Iris pigment epithelial cell (primary cell): ENCODE data around the gene OR2L8.

Experiments used
- DNase-seq: peaks from one replicate; pipeline ENCODE4 v3.0.0-alpha.2; 2011; ENCODE audit warnings: low read depth

Gene OR2L8

GRCh38 chr1:247948558-247948957 lies at the start of gene OR2L8:
Gene OR2L8, plus strand, starts transcription at chr1:247948858. Its CDS starts 0 bp downstream, at chr1:247948858.
- no peak for DNase-seq

DNA sequence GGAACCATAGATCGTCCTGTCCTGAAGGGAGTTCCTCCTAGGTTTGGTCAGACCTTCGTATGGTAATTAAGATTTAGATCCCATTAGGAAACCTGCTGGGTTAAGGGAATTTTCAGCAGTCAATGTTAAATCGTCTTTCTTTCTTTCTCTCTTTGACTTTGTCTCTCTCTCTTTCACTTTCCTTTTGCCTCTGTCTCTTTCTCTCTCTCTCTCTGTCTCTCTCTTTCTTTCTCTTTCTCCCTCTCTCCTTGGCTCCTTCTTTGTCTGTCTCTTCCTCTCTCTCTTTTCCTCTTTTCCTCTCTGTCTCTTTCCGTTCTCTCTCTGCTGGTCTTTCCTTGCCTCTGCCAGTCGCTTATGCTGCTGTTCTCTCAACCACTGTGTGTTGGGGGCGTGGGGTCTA lies 44.5 kb upstream of the OR2L8 start:
- DNase-seq: no peak

- DNase-seq: no peak
These were observed 43.5 kb upstream of the OR2L8 start for GRCh38 chr1:247905181-247905580.

DNA sequence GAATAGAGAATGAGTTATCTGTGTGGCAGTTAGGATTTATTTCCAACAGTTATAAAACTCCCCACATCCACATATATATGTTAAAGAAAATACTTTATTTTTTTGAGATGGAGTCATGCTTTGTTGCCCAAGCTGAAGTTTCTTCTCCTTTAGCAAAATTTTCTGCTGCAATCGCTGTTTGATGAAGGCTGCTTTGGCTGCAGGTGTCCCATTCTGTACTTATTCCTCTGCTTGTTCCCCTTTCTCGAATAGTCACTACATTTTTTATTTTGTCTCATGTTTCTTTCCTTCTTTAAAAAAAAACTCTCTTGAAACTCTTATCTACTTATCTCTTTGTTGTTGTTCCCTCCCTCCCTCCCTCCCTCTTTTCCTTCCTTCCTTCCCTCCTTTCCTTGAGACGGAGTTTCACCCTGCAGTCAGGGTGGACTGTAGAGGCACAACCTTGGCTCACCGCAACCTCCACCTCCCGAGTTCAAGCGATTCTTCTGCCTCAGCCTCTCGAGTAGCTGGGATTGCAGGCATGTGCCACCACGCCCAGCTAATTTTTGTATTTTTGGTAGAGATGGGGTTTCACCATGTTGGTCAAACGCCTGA lies 42.7 kb upstream of the OR2L8 start:
- DNase-seq: no peak

- DNase-seq: peak; percentile 49
These were observed 42.1 kb upstream of the OR2L8 start for GRCh38 chr1:247906504-247907047.

- DNase-seq: no peak
These were observed 39.9 kb upstream of the OR2L8 start for GRCh38 chr1:247908766-247909165.

DNA sequence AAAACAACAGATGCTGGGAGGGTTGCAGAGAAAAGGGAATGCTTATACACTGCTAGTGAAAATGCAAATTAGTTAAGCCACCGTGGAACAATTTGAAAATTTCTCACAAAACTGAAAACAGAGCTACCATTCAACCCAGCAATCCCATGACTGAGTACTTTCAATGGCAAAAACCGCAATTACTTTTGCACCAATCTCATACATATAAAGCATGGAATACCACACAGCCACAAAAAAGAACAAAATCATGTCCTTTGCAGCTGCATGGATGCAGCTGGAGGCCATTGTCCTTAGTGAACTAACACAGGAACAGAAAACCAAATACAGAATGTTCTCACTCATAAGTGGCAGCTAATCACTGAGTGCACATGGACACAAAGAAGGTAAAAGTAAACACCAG lies 34.9 kb upstream of the OR2L8 start:
- no peak for DNase-seq

DNA sequence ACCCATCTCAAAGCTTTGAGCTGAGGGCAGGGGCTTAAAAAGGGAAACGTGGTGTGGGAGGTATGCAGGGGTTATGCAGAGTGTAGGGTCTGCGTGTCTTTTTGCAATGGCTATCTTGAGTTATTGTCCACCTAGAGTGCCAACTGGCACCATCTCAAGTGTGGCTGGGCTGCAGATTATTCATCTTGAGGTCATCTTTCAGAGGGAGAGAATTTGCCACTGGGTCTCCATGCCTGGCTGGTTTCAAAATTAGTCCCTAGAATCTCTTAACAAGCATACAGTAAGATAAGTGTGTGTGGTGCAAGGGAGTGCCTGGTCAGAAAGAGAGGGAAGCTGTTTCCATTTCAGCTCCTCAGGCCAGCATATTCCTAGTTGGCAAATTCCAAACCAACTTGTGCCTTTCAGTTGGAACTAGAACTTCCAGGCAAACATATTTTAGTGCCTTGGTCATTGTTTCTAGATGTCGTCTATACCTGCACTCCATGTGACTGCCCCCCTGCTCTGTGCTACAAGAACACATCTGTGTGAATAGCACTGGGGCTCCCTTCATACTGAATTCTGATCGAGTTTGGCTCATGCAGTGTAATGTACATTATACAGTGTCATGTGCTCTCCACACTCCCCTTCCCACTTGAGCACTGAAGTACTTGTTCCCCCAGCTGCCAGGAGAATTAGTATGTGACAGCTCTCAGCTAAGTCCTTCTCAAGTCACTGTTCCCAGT lies 33.6 kb upstream of the OR2L8 start:
- no peak for DNase-seq

- no peak for DNase-seq
These were observed 28.7 kb upstream of the OR2L8 start, which contains the start of gene OR2T8 for GRCh38 chr1:247919952-247920351. Gene OR2T8, plus strand, starts transcription at chr1:247920252. Its CDS starts 766 bp downstream, at chr1:247921018.

DNA sequence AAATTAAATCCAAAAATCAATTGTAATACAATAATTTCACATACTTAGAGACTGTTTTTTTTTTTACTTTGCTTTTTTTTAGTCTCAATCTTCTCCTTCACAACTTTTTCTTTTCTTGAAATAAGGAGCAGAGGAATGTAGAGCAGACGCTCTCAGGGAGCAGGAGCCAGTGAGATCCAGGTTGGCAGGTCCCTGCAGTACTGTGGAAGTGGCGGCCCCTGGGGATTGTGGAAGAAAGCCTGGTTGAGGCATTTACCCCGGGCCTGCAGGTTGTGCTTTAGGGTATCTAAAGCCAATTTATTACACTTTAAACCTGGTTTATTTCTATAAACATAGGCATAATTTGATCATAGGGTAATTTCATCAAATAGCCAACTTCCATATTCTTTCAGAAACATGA lies 24.7 kb upstream of the OR2L8 start:
- no peak for DNase-seq

DNA sequence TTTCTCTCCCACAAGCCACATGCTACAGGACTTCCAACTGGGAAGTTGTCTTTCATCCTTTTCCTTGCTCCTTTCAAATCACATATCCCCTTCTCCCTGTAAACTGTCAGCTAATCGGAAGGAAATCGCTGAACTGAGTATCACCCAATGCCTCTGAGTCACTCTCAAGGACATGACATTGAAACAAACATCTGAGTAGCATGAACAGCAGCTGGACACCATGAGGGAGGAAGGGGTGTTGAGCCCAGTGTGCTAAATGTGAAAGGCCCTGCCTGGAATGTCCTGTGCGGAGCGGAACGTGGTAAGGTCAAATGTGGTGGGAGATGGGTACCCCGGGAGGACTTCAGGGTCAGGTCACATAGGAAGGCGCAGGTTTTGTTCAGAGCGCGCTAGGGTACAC lies 23.8 kb upstream of the OR2L8 start, which contains the start of gene OR2AJ1:
Gene OR2AJ1, plus strand, starts transcription at position 22 of the 400 bp plus-strand sequence. CDS start 8,880 bp downstream, outside the sequence.
- no peak for DNase-seq

DNA sequence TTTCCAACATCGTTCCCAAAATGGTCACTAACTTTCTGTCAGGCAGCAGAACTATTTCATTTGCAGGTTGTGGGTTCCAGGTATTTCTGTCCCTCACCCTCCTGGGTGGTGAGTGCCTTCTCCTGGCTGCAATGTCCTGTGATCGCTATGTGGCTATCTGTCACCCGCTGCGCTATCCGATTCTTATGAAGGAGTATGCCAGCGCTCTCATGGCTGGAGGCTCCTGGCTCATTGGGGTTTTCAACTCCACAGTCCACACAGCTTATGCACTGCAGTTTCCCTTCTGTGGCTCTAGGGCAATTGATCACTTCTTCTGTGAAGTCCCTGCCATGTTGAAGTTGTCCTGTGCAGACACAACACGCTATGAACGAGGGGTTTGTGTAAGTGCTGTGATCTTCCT lies 14.7 kb upstream of the OR2L8 start:
- DNase-seq: no peak

GRCh38 chr1:247935781-247936180 lies 12.9 kb upstream of the OR2L8 start:
- DNase-seq: no peak

DNA sequence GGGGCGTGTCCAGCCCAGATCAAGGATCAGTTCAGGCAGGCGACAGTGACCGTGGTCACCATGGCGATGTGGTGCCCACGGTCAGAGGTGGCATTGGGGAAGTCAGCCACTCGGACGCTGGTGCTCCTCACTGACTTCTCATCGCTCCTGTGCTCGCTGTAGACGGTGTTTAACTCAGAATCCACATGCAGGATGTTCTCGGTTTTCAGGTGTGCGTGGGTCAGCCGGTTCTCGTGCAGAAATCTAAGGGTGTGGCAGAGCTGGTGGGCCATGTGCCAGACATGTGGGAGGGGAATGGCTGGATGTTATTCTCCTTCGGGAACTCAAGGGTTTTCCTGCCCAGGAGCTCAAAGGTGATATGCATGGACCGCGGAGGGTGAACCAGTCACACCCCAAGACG lies 12.2 kb upstream of the OR2L8 start:
- DNase-seq: no peak

DNA sequence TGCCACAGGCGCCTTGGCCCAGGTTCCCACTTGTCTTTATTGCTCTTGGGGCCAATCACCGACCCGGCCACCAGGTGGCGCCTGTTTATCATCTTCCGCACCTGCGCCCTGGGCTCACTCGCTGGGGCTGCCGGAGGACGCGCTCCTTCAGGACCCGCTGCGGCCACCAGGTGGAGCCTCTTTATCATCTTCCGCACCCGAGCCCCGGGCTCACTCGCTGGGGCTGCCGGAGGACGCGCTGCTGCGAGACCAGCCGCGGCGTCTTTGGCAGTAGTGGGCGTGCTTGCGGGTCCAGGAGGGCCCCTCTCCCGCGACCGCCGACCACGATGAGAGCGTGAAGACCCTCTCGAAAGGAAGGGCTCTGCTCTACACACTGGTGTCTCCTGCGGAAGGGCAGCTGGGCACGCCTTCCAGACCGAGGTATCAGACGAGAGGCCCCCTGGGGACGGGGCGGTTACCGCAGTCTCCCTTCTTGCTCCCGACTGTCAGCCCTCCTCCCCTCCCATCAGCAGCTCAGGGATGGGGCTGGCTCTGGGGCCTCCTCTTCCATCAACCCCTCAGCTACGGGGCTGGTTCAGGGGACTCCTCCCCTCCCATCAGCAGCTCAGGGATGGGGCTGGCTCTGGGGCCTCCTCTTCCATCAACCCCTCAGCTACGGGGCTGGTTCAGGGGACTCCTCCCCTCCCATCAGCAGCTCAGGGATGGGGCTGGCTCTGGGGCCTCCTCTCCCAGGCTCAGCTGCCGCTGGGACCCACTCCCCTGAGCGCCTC lies 11.5 kb upstream of the OR2L8 start:
- peak; percentile 1 for DNase-seq

DNA sequence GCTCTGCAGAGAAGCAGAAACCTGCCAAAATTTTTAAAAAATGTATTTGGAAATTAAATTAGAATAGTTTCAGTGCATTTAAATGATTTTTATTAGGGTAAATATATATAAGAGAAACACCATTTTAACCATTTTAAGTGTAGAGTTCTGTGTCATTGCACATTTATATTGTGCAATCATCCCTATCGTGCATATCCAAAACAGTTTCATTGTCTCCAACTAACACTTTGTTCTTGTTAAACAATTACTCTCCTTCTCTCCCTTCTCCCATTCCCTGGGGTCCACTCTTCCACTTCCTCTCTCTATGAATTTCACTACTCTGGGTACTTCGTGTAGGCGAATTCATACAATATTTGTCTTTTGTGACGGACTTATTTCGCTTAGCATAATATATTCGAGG lies 6.0 kb upstream of the OR2L8 start:
- no peak for DNase-seq

- DNase-seq: no peak
These were observed 4.8 kb downstream of the OR2L8 start for GRCh38 chr1:247953408-247953807.

DNA sequence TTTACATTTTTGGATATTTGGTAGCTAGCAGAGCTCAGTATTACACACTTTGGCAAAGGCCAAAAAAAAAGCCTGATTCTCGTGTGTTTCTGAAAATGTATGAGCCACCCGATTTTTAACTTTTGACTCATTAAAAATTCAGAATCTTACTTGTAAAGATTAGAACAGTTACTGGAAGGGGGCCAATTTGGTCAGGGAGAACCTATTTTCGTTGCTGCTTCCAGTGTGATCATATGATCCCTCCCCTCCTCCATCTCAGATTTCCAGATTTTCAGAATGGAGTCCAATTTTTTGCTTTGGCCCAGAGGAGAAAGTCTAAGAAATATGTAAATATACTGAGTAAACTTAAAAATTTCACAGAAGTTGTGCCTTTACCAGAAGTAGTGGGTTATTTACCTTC lies 13.1 kb downstream of the OR2L8 start:
- no peak for DNase-seq

DNA sequence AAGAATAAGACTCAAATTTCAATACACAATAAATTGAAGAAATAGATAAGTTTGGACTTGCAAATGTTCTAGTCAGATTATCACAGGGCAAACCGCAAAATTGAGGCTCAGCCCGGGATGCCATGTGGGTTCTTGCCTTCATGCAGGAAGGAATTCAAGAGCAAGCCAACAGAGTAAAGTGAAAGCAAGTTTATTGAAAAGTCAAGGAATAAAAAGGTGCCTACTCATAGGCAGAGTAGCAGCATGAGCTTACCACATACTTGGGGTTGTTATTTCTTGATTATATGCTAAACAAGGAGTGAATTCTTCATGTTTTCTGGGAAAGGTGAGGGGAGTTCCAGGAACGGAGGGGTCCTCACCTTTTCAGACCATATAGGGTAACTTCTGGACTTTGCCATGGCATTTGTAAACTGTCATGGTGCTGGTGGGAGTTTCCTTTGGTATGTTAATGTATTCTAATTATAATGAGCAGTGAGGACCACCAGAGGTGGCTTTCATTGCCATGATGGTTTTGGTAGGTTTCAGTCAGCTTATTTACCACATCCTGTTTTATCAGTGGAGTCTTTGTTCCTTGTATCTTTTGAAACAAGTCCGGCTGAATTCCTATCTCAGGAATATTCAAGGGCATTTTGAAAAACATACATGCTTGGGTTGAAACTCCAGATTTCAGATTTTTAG lies 14.4 kb downstream of the OR2L8 start:
- DNase-seq: no peak

DNA sequence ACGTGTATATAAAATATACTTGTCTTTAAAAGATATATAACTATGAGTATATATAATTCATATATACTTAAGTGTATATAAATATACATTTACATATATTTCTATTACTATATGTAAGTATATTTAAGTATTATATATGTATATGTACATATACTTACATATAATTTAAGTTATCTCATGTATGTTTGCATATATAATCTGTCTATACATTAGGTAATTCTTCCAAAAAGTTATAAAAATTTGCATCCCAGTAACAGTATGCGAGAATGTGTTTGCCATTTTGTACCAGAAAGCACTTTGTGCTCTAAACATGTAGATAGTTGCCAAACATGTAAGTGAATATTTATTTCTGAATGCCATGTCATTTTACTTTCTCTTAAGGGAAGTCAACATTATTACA lies 16.3 kb downstream of the OR2L8 start, which contains the start of gene OR2AK2:
Gene OR2AK2, plus strand, starts transcription at position 301 of the 400 bp plus-strand sequence. CDS start 144 bp downstream, outside the sequence.
- DNase-seq: no peak

GRCh38 chr1:247966532-247967204 lies 18.0 kb downstream of the OR2L8 start:
- DNase-seq: no peak
